DLD1 (cell line): ENCODE data around the gene SPN.
"Not testable (repeated sequence)": the region's sequence is repeated elsewhere in the genome, so short reads cannot be mapped to it uniquely, and the experiment has no call there.

Experiments
- in situ Hi-C: cut with HindIII; loops from 2 replicates; pipeline ENCODE4 v1.10.0; 2017; ENCODE audit warnings: low sequenced_read_pairs

The SPN gene

GRCh38 chr16:29645694-29646187, 17.3 kb upstream of the SPN start:
- in situ Hi-C loops: no loop called here

- in situ Hi-C loops: no loop called here
Measured at GRCh38 chr16:29646947-29647346, 16.1 kb upstream of the SPN start.

GRCh38 chr16:29649588-29650494, 13.2 kb upstream of the SPN start:
- in situ Hi-C loops: no loop called here

- in situ Hi-C loops: no loop called here
Measured at GRCh38 chr16:29650771-29651170, 12.3 kb upstream of the SPN start.

GRCh38 chr16:29651774-29652349, 11.2 kb upstream of the SPN start:
- in situ Hi-C loops: no loop called here

GRCh38 chr16:29653471-29653870, 9.6 kb upstream of the SPN start:
- in situ Hi-C loops: no loop called here

- in situ Hi-C loops: not testable (repeated sequence)
Measured at GRCh38 chr16:29653890-29654289, 9.2 kb upstream of the SPN start.

- in situ Hi-C loops: no loop called here
Measured at GRCh38 chr16:29656688-29657523, 6.1 kb upstream of the SPN start.

- in situ Hi-C loops: no loop called here
Measured at GRCh38 chr16:29658705-29659104, 4.3 kb upstream of the SPN start.

- in situ Hi-C loops: no loop called here
Measured at GRCh38 chr16:29662000-29662728, 883 bp upstream of the SPN start.

GRCh38 chr16:29662729-29663015, 375 bp upstream of the SPN start:
- in situ Hi-C loops: no loop called here

- in situ Hi-C loops: no loop called here
Measured at GRCh38 chr16:29663807-29664090, 702 bp downstream of the SPN start.

- in situ Hi-C loops: no loop called here
Measured at GRCh38 chr16:29664091-29664921, 1.3 kb downstream of the SPN start.

GRCh38 chr16:29665294-29666077, 2.4 kb downstream of the SPN start:
- in situ Hi-C loops: no loop called here

GRCh38 chr16:29667322-29667610, 4.2 kb downstream of the SPN start:
- in situ Hi-C loops: not testable (repeated sequence)

- in situ Hi-C loops: no loop called here
Measured at GRCh38 chr16:29667755-29668154, 4.7 kb downstream of the SPN start.

- in situ Hi-C loops: no loop called here
Measured at GRCh38 chr16:29668267-29668666, 5.2 kb downstream of the SPN start.

- in situ Hi-C loops: no loop called here
Measured at GRCh38 chr16:29673501-29673900, 10.5 kb downstream of the SPN start.

- in situ Hi-C loops: no loop called here
Measured at GRCh38 chr16:29674188-29674587, 11.1 kb downstream of the SPN start.
